GM12891 (cell line): ENCODE data around the gene TBCD.

Source experiments
- DNase-seq: peaks from one replicate; pipeline ENCODE4 v3.0.0; 2011; ENCODE audit warnings: low spot score; ENCODE audit not compliant: insufficient read length
- FAIRE-seq: peaks from 2 replicates; lab custom pipeline; 2011; peaks lifted over from hg19 to GRCh38; lab: Jason Lieb, UNC
- PAX5 ChIP-seq: IDR thresholded peaks from 2 replicates; pipeline ENCODE4 v1.6.1; 2011; ENCODE audit warnings: low read length, moderate library complexity, mild to moderate bottlenecking; ENCODE audit not compliant: insufficient read depth, severe bottlenecking
- POLR2A ChIP-seq: IDR thresholded peaks from 2 replicates; pipeline ENCODE4 v1.6.1; 2011; ENCODE audit warnings: low read depth, low read length, control low read depth
- POLR2AphosphoS5 ChIP-seq: IDR thresholded peaks from 2 replicates; pipeline ENCODE4 v1.6.1; 2011; ENCODE audit warnings: low read depth, low read length, control low read depth
- POU2F2 ChIP-seq: IDR thresholded peaks from 2 replicates; pipeline ENCODE4 v1.6.1; 2011; ENCODE audit warnings: low read depth, mild to moderate bottlenecking, control low read depth, low read length, moderate library complexity
- SPI1 ChIP-seq: IDR thresholded peaks from 2 replicates; pipeline ENCODE4 v1.6.1; 2011; ENCODE audit warnings: low read depth, low read length, control low read depth
- TAF1 ChIP-seq: IDR thresholded peaks from 2 replicates; pipeline ENCODE4 v1.6.1; 2011; ENCODE audit warnings: low read depth, low read length, control low read depth

The TBCD gene

DNA sequence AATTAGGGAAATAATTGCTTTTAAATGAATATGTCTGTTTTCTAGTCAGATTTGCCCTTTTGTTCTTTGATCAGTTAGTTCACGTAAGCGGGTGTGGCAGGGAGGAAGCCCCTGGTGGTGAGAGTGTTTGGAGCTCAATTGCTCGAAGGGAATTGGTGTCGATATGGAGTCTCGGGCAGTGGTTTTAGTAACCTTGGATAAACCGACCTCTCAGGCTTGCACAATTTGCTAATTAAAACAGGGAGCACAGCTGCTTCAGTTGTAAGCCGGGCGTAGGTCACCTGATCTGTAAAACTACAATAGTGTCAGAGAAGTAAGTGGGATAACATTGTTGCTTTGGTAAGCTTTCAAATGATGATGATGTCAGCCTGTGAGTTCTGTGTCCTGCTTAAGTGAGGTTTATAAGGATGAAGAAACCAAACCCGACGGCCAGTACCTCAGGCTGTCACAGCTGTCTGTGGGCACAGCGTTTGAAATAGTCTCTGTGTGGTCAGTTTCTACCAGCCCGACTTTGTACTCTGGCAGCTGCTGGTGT lies 85.0 kb downstream of the TBCD start:
- TF ChIP-seq SPI1 (no peak), POLR2A (no peak), POLR2AphosphoS5 (no peak), PAX5 (no peak), TAF1 (no peak), POU2F2 (no peak)
- DNase-seq, result no peak
- FAIRE-seq, result no peak

DNA sequence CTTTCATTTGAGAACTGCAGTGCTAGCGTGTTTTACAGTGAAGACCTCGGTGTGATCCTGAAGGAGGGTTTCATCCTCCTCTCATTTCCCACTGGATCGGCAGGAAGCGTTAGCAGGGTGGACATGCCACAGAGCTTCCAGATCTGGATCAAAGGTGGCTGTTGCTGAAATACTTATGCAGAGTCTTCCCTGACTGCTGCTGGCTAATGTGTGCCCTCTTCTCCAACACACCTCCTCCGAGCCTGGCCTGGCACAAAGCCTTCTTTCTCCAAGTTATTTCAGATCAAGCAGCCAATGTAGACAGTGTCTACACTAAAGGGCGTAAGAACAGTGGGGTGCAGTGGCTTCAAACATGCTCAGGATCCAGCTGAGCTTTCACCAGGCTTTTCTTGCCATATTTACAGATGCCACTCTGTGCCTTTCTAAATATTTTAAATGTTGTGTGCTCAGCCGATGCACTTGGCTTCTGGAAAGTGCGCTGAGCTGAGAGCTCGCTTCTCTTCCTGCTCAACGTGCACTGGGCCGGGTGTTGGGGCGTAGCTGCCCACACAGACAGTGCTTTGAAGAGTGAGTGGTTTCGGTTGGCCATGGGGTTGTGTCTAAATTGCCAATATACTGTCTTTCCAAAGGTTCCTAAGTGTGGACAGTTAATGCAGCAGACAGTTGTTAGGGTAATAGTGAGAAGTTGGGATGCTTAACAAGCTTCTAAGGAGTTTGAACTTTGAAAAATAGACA lies 85.9 kb downstream of the TBCD start:
- DNase-seq (no peak), FAIRE-seq (no peak)
- no peak for TF ChIP-seq POLR2A
- TF ChIP-seq TAF1, result no peak
- TF ChIP-seq POU2F2, result no peak
- TF ChIP-seq SPI1, result no peak
- TF ChIP-seq PAX5, result no peak
- TF ChIP-seq POLR2AphosphoS5, result no peak

GRCh38 chr17:82838386-82839063 lies 86.7 kb downstream of the TBCD start:
- DNase-seq, result no peak
- FAIRE-seq, result no peak
- no peak for TF ChIP-seq POU2F2
- no peak for TF ChIP-seq POLR2A
- no peak for TF ChIP-seq SPI1
- no peak for TF ChIP-seq PAX5
- no peak for TF ChIP-seq TAF1
- TF ChIP-seq POLR2AphosphoS5, result no peak

DNA sequence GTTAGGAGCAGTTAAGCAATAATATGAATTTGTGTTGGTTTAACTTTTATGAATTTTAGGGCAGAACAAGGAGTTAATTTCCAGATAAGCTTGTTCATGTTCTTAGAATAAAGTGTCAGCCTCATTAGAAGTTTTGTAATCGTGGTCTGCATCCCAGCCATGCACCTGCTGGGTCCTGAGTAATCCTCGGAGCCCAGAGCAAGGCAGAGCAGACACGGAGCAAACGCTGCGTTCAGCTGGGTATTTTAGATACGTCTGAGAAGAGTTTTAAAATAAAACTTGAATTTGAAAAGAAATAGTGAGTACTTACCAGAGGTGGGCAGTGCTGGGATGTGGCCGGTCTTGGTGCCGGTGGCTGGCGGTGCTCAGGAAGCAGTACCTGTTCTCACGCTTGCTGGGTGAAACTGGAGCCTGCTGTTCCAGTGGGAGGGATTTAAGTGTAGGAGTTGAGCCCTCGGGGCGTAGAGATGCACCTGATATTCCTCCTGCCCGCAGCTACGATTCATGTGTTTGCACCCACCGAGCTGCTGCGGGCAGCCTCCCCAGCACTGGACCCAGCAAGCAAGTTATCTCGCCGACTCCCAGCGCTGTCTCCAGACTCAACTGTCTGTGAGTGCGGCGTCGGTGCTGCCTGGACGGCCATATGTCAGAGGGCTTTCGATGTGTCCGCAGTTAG lies 87.9 kb downstream of the TBCD start, which contains the start of gene ZNF750:
Gene ZNF750, minus strand, starts transcription at position 406 of the 676 bp plus-strand sequence. CDS start 7,568 bp downstream, outside the sequence.
- TF ChIP-seq SPI1, result no peak
- DNase-seq (no peak), FAIRE-seq (no peak)

- FAIRE-seq, result no peak
Observed at GRCh38 chr17:82840431-82840831, 88.6 kb downstream of the TBCD start.

GRCh38 chr17:82841921-82842596 lies 90.2 kb downstream of the TBCD start:
- no peak for TF ChIP-seq POU2F2
- TF ChIP-seq PAX5, result no peak
- TF ChIP-seq TAF1, result no peak
- TF ChIP-seq POLR2A, result no peak
- TF ChIP-seq POLR2AphosphoS5, result no peak
- TF ChIP-seq SPI1, result no peak
- DNase-seq (no peak), FAIRE-seq (no peak)

More at GRCh38 chr17:82840431-82840831, 88.6 kb downstream of the TBCD start:
- TF ChIP-seq POU2F2 (no peak), TAF1 (no peak), POLR2AphosphoS5 (no peak), PAX5 (no peak), SPI1 (no peak)
- DNase-seq, result no peak

DNA sequence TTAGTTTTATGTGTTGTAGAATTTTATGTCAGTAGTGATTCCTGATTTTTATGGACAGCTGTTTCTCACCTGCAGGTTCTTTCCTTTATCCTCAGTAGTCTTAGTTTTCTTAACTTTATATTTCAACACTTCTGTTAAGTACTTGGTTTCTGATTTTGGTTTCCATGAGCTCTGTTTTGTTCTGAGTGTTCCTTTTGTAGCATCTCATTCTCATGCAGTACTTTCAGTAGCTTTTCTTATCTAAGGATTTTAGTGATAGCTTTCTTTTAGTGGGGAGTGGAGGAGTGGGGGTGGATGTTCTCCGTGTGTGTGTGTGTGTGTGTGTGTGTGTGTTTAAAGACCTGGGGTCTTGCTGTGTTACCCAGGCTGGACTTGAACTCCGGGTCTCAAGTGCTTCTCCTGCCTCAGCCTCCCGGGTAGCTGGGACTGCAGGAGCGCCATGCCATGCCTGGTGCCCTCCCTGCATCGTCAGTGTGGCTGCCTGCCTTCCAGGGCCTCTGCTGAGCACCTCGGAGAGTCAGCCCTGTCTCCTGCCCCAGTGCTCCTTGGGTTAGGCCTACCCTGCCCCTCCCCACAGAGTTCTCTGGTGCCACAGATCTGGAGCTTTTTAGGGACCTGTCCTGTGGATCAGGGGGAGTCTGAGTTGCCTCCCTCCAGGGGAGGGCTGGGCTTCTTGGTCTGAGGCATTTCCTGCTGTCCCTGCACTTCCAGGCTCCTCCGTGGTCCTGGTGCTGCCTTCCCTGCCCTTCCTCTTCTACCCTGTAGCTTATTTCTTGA lies 92.2 kb downstream of the TBCD start:
- no peak for FAIRE-seq
- no peak for DNase-seq
- no peak for TF ChIP-seq POLR2A
- no peak for TF ChIP-seq SPI1
- TF ChIP-seq POU2F2, result no peak
- TF ChIP-seq PAX5, result no peak
- TF ChIP-seq POLR2AphosphoS5, result no peak

DNA sequence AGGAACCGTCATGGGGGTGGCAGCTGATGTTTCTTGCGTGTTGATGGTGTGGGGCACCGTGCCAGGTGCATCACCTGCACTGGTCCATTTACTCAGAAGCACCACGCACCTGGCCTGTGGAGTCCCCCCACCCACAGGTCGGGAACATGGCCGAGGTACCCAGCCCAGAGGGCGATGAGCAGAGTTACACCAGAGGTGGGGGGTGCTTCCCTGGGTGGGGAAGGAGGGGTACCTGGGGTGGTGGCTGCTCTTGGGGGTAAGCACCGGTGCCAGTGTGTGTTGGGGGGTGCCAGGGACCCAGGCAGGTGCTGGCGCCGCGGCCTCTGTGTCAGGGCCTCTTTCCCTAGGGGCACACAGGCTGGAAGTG lies 92.9 kb downstream of the TBCD start:
- TF ChIP-seq POLR2AphosphoS5 (no peak), SPI1 (no peak), POU2F2 (no peak), PAX5 (no peak), TAF1 (no peak), POLR2A (no peak)
- DNase-seq, result no peak
- no peak for FAIRE-seq
